ENCODE measurements around the gene NLGN3. TPM values are rescaled to one million over a fixed set of nuclear protein-coding genes. Genes with fewer than 3 reads are reported as not detected.

NLGN3 gene
- total RNA-seq, 1 experiment from 2014 or later = 0.28 TPM

DNA sequence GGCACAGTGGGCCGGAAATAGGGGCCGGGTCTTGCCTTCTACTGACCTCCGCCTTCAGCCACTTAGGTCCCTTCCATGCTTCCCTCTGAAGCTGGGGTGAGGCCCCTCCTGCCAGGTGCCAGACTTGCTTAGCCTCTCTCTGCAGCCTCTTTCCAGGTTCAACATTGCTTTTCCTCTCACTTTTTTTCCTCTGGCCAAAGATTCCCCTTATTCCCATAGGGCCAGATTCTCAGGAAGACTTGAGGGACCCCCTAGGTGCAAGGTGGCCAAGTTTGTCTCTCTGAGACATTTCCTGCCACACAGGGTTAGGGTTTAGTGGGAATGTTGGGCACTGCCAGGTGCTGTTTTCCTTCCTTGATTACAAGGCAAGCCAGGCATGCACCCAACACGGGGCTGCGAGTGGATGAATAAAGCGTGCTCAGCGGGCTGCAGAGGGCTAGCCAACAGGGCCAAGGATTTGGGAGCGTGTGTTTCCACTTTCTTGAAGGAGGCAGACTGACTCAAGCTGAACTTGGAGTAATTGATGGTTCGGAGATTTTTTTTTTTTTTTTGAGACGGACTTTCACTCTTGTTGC, 70.8 kb downstream of the NLGN3 start:
- in situ Hi-C loops (cut with HindIII; ENCODE audit: low pct_unique_long_range_greater_than_20kb, low sequenced_read_pairs) = no loop called here
- no TSS peak for BruUV-seq (replicated peaks)

DNA sequence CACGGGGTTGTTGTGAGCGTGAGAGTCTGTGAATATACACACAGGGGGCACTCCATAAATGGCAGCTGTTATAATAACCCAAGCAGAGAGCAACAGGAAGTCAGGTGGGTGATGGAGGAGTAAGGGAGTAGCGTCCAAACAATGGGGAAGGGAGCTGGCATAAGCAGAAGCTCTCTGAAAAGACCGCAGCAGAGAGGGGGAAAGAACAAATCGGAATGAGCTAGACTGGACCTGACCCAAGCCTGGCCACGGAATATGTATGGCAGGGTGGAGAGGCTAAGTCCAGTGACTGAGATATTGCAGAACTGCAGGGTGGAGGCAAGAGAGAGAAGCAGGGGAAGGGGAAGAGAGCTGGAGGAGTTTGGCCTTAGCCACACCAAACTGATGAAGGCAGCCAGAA, 71.8 kb downstream of the NLGN3 start:
- H3K4me3 ChIP-seq (ENCODE audit: low read depth in 2 of 2, low read length in 2 of 2) = no peak overlapping the region
- no peaks in the 10 kb centered on the region for H3K27me3 ChIP-seq (ENCODE audit: control insufficient read depth, insufficient read depth, low read length)
- H3K9me3 ChIP-seq (ENCODE audit: control insufficient read depth, insufficient read depth, low read depth, low read length) = no peaks in the 10 kb centered on the region
- no peak overlapping the region for H3K27ac ChIP-seq (ENCODE audit: low read length)
- no peak for TF ChIP-seq POLR2AphosphoS5 (IDR thresholded peaks at IDR 0.05; ENCODE audit: low read depth, low read length)
- TF ChIP-seq TCF7L2 (IDR thresholded peaks at IDR 0.05; ENCODE audit: low read depth, low read length) = no peak
- TF ChIP-seq, protein P1, sequence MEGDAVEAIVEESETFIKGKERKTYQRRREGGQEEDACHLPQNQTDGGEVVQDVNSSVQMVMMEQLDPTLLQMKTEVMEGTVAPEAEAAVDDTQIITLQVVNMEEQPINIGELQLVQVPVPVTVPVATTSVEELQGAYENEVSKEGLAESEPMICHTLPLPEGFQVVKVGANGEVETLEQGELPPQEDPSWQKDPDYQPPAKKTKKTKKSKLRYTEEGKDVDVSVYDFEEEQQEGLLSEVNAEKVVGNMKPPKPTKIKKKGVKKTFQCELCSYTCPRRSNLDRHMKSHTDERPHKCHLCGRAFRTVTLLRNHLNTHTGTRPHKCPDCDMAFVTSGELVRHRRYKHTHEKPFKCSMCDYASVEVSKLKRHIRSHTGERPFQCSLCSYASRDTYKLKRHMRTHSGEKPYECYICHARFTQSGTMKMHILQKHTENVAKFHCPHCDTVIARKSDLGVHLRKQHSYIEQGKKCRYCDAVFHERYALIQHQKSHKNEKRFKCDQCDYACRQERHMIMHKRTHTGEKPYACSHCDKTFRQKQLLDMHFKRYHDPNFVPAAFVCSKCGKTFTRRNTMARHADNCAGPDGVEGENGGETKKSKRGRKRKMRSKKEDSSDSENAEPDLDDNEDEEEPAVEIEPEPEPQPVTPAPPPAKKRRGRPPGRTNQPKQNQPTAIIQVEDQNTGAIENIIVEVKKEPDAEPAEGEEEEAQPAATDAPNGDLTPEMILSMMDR (IDR thresholded peaks at IDR 0.05) = no peak
- TF ChIP-seq, protein P2, sequence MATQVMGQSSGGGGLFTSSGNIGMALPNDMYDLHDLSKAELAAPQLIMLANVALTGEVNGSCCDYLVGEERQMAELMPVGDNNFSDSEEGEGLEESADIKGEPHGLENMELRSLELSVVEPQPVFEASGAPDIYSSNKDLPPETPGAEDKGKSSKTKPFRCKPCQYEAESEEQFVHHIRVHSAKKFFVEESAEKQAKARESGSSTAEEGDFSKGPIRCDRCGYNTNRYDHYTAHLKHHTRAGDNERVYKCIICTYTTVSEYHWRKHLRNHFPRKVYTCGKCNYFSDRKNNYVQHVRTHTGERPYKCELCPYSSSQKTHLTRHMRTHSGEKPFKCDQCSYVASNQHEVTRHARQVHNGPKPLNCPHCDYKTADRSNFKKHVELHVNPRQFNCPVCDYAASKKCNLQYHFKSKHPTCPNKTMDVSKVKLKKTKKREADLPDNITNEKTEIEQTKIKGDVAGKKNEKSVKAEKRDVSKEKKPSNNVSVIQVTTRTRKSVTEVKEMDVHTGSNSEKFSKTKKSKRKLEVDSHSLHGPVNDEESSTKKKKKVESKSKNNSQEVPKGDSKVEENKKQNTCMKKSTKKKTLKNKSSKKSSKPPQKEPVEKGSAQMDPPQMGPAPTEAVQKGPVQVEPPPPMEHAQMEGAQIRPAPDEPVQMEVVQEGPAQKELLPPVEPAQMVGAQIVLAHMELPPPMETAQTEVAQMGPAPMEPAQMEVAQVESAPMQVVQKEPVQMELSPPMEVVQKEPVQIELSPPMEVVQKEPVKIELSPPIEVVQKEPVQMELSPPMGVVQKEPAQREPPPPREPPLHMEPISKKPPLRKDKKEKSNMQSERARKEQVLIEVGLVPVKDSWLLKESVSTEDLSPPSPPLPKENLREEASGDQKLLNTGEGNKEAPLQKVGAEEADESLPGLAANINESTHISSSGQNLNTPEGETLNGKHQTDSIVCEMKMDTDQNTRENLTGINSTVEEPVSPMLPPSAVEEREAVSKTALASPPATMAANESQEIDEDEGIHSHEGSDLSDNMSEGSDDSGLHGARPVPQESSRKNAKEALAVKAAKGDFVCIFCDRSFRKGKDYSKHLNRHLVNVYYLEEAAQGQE (IDR thresholded peaks at IDR 0.05; ENCODE audit: insufficient read depth in 1 of 2, low read depth in 2 of 2, low read length in 1 of 2) = no peak
- no peak for TF ChIP-seq SIN3A (IDR thresholded peaks at IDR 0.05; ENCODE audit: borderline replicate concordance, insufficient read depth, low read depth, low read length)
- ATAC-seq (no peak), DNase-seq (ENCODE audit: low read depth, low spot score) (no peak)
- no peaks in the 10 kb centered on the region for H3K36me3 ChIP-seq (ENCODE audit: control insufficient read depth, insufficient read depth, low read length)
- ChIA-PET POLR2A (no interaction called here), CTCF (no interaction called here)
- in situ Hi-C loops (cut with HindIII; ENCODE audit: low pct_unique_long_range_greater_than_20kb, low sequenced_read_pairs) (no loop called here), intact Hi-C loops (cut with micrococcal nuclease; ENCODE audit: unreplicated experiment) (no loop called here)
- no TSS peak for BruUV-seq (replicated peaks)
- no peaks in the 10 kb centered on the region for H3K4me1 ChIP-seq (ENCODE audit: control insufficient read depth, insufficient read depth, low read length)

More for the DNA sequence above, 70.8 kb downstream of the NLGN3 start:
- ChIA-PET CTCF (interaction anchor here (0.6 kb wide), 1 partner anchor 68 kb away, joined by 6 read pairs; no protein-coding TSS in a partner anchor), POLR2A (no interaction called here)
- H3K4me1 ChIP-seq (ENCODE audit: control insufficient read depth, insufficient read depth, low read length) = no peaks in the 10 kb centered on the region
- intact Hi-C loops (cut with micrococcal nuclease; ENCODE audit: unreplicated experiment) = no loop called here
- no peak overlapping the region for H3K27ac ChIP-seq (ENCODE audit: low read length)
- TF ChIP-seq SIN3A (IDR thresholded peaks at IDR 0.05; ENCODE audit: borderline replicate concordance, insufficient read depth, low read depth, low read length) = no peak
- no peak for TF ChIP-seq TCF7L2 (IDR thresholded peaks at IDR 0.05; ENCODE audit: low read depth, low read length)
- TF ChIP-seq, protein P1 (IDR thresholded peaks at IDR 0.05) = no peak
- TF ChIP-seq POLR2AphosphoS5 (IDR thresholded peaks at IDR 0.05; ENCODE audit: low read depth, low read length) = no peak
- TF ChIP-seq, protein P2 (IDR thresholded peaks at IDR 0.05; ENCODE audit: insufficient read depth in 1 of 2, low read depth in 2 of 2, low read length in 1 of 2) = no peak
- ATAC-seq = no peak
- H3K36me3 ChIP-seq (ENCODE audit: control insufficient read depth, insufficient read depth, low read length) = no peaks in the 10 kb centered on the region
- H3K27me3 ChIP-seq (ENCODE audit: control insufficient read depth, insufficient read depth, low read length) = no peaks in the 10 kb centered on the region
- no peak for DNase-seq (ENCODE audit: low read depth, low spot score)
- no peaks in the 10 kb centered on the region for H3K9me3 ChIP-seq (ENCODE audit: control insufficient read depth, insufficient read depth, low read depth, low read length)
- no peak overlapping the region for H3K4me3 ChIP-seq (ENCODE audit: low read depth in 2 of 2, low read length in 2 of 2)

Data from Panc1 (cell line).